ENCODE data around the gene MEAF6.

The MEAF6 gene

GRCh38 chr1:37480581-37481288 is 33.8 kb downstream of the MEAF6 start:
- Histone ChIP-seq H3K27ac (replicated peaks) (peak overlapping the region; percentile 92), H3K4me3 (replicated peaks; ENCODE audit: insufficient read depth, low read length) (peak overlapping the region; percentile 69), H3K27me3 (ENCODE audit: insufficient read depth, poor library complexity, severe bottlenecking) (no peaks in the 10 kb centered on the region)
- no peak for DNase-seq (ENCODE audit: low read depth in 1 of 2, low spot score in 1 of 2)
- TF ChIP-seq CTCF (IDR thresholded peaks at IDR 0.05; ENCODE audit: insufficient read depth, low read length) (no peak), POLR2AphosphoS5 (IDR thresholded peaks at IDR 0.05; ENCODE audit: low read depth) (0 out of 2 replicates have a peak, but pooled peaks have one; percentile 24)

GRCh38 chr1:37480125-37480466 is 34.5 kb downstream of the MEAF6 start:
- Histone ChIP-seq H3K27me3 (ENCODE audit: insufficient read depth, poor library complexity, severe bottlenecking) (no peaks in the 10 kb centered on the region), H3K4me3 (replicated peaks; ENCODE audit: insufficient read depth, low read length) (peak overlapping the region; percentile 69), H3K27ac (replicated peaks) (peak overlapping the region; percentile 92)
- DNase-seq (ENCODE audit: low read depth in 1 of 2, low spot score in 1 of 2), result no peak
- no peak for TF ChIP-seq REST (IDR thresholded peaks at IDR 0.05; ENCODE audit: insufficient replicate concordance, low read depth)
- no peak for TF ChIP-seq POLR2AphosphoS5 (IDR thresholded peaks at IDR 0.05; ENCODE audit: low read depth)
- TF ChIP-seq GABPA (IDR thresholded peaks at IDR 0.05; ENCODE audit: low read depth), result no peak
- TF ChIP-seq SPI1 (IDR thresholded peaks at IDR 0.05; ENCODE audit: borderline replicate concordance, low read depth), result no peak
- TF ChIP-seq CTCF (IDR thresholded peaks at IDR 0.05; ENCODE audit: insufficient read depth, low read length), result no peak

GRCh38 chr1:37479255-37480124 is 35.1 kb downstream of the MEAF6 start:
- H3K4me3 ChIP-seq (replicated peaks; ENCODE audit: insufficient read depth, low read length), result peak overlapping the region; percentile 69
- peak; percentile 97 for DNase-seq (ENCODE audit: low read depth in 1 of 2, low spot score in 1 of 2)

More at GRCh38 chr1:37479255-37480124, 35.1 kb downstream of the MEAF6 start:
- H3K27ac ChIP-seq (replicated peaks), result peak overlapping the region; percentile 92
- no peak for TF ChIP-seq REST (IDR thresholded peaks at IDR 0.05; ENCODE audit: insufficient replicate concordance, low read depth)
- peak; percentile 88 for TF ChIP-seq POLR2AphosphoS5 (IDR thresholded peaks at IDR 0.05; ENCODE audit: low read depth)
- TF ChIP-seq GABPA (IDR thresholded peaks at IDR 0.05; ENCODE audit: low read depth), result peak; percentile 30; the same call in 1 of the 2 replicates
- H3K27me3 ChIP-seq (ENCODE audit: insufficient read depth, poor library complexity, severe bottlenecking), result no peaks in the 10 kb centered on the region

Measured in HL-60 (cell line).